HG03457 (cell line): Measurements from ENCODE around the gene CAMTA2.

Experiments
- ATAC-seq: cut with Tn5 transposase; IDR thresholded peaks from one replicate; pipeline ENCODE4 v1.9.1; 2021; ENCODE audit warnings: moderate number of reproducible peaks; ENCODE audit not compliant: unreplicated experiment

CAMTA2 gene

GRCh38 chr17:4999430-5000093 is 12.1 kb upstream of the CAMTA2 start:
- ATAC-seq = no peak

- no peak for ATAC-seq
These were observed 11.4 kb upstream of the CAMTA2 start for GRCh38 chr17:4998732-4999429.

- peak; percentile 15 for ATAC-seq
These were observed 10.7 kb upstream of the CAMTA2 start for GRCh38 chr17:4998027-4998731.

- peak; percentile 76 for ATAC-seq
These were observed 10.0 kb upstream of the CAMTA2 start, which contains the start of the genes INCA1 and KIF1C for GRCh38 chr17:4997302-4998026. TSS of gene INCA1 (minus strand) at chr17:4997522. CDS start at chr17:4994437, 3,085 bp downstream. TSS of gene KIF1C (plus strand) at chr17:4997950. CDS start at chr17:5000247, 2,297 bp downstream.

GRCh38 chr17:4994081-4994595 is 6.7 kb upstream of the CAMTA2 start:
- no peak for ATAC-seq

- ATAC-seq = peak; percentile 11
These were observed 492 bp upstream of the CAMTA2 start for GRCh38 chr17:4987767-4988567.

- no peak for ATAC-seq
These were observed 1.1 kb downstream of the CAMTA2 start for GRCh38 chr17:4986403-4986802.

GRCh38 chr17:4982305-4982704 is 5.2 kb downstream of the CAMTA2 start:
- ATAC-seq = no peak

- ATAC-seq = no peak
These were observed 6.7 kb downstream of the CAMTA2 start for GRCh38 chr17:4980644-4981216.

- no peak for ATAC-seq
These were observed 8.7 kb downstream of the CAMTA2 start for GRCh38 chr17:4978726-4979125.

- no peak for ATAC-seq
These were observed 13.3 kb downstream of the CAMTA2 start for GRCh38 chr17:4974115-4974670.

- ATAC-seq = no peak
These were observed 14.0 kb downstream of the CAMTA2 start for GRCh38 chr17:4973256-4974114.

GRCh38 chr17:4972752-4973151 is 14.7 kb downstream of the CAMTA2 start:
- ATAC-seq = no peak

- no peak for ATAC-seq
These were observed 15.2 kb downstream of the CAMTA2 start for GRCh38 chr17:4972322-4972721.

GRCh38 chr17:4971826-4972225 is 15.6 kb downstream of the CAMTA2 start:
- ATAC-seq = no peak

GRCh38 chr17:4970273-4970672 is 17.2 kb downstream of the CAMTA2 start:
- no peak for ATAC-seq

- ATAC-seq = no peak
These were observed 17.8 kb downstream of the CAMTA2 start for GRCh38 chr17:4969551-4970173.

- ATAC-seq = no peak
These were observed 18.4 kb downstream of the CAMTA2 start for GRCh38 chr17:4969047-4969550.
